HG03558 (cell line): Measurements from ENCODE around the gene CLHC1.
"Not testable (repeated sequence)": the region's sequence is repeated elsewhere in the genome, so short reads cannot be mapped to it uniquely, and the experiment has no call there.

Experiments used
- ATAC-seq: cut with Tn5 transposase; IDR thresholded peaks from one replicate; pipeline ENCODE4 v1.9.1; 2021; ENCODE audit warnings: moderate number of reproducible peaks; ENCODE audit not compliant: unreplicated experiment; ENCODE audit errors: extremely low read depth

The CLHC1 gene

DNA sequence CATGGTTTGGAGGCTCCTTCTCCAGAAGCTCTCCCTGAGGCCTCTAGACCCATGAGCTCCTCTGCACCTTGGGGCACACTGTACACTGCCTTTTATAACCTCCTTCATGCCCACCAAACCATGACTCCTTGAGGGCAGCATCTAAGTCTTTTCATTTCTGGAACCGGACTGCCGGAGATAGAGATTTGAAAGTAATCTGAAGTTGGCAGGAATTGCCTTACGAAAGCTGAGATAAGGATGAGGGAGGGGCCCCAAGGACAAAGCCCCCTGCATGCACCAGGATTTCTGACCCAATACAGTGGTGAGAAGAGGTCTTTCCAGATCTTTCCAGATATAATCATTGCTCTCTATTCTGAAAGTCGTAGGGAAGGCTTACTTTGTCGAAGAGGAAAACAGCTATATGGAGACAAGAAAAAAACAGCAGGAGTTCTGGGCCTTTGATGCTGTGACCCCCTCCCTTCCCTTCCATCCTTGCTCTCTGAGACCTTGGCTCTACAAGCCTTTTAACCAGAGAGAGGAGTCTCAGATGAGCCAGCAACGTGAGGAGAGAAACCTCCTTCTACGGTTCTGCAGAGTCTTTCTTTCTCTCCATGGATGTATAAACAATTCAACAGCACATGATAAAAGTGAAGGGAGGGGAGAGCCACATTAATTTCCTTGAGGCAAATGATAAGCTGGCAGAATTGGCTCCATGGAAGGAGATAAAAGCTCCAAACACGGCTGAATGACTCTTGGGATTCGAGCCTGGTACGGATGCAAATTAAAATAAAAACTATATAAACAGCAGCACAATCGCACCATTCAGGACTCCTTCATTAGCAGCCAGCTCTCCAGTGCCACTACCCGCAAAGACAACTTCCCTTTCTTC lies 93.8 kb downstream of the CLHC1 start:
- ATAC-seq: no peak

DNA sequence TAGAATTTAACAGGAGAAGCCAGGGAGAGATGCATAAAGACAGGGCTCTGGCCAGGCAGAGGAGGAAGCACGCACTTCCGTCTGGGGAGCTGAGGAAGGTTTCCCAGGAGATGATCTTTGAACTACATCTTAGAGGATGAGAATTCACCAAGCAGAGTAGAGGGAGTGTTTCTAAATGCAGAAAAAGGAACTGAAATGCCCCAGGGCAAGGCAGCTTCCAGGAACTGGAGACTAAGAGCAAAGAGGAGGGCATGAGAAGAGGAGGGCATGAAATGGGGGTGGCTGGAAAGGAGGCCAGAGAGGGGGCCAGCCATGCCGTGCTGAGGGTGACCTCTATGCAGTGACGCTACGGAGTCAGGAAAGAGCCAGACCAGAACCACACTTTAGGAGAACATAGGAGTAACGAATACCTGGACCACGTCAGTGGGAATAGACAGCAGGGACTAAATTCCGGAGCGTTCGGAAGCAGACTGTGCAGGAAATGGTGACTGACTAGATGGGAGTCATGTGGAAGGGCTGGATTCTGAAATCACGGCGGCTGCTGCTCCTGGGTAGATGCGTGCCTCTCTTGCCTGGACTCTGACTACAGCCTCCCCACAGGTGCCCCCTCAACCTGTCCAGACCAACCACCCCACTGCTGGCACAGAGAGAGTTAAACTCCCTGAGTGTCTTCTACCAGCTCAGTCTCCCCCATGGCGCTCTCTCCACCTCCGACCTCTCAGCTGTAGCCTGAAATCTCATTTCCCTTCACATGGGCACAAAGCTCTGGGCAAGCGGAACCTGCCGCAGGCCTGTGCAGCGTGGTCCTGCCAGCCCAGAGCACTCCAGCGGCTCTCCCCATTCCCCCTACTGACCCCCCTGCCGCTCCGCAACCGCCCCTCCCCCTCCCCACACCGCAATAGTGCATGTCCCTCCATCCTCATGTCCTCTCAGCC lies 94.8 kb downstream of the CLHC1 start:
- no peak for ATAC-seq

DNA sequence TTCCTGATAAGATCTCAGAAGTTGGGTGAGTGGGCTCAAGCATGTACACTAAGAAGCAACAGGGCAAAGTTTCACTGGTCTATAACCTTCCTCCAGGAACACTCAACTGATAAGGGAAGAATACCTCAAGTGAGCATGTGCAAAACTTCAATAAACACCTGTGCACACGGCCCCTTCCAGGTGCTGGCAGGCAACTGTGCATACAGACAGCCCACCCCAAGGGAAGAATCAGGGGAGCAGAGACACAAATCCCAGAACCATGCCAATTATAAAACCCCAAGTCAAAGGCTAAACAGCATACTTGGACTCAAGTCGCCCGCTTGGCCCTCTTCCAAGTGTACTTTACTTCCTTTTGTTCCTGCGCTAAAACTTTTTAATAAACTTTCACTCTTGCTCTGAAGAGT lies 96.0 kb downstream of the CLHC1 start:
- no peak for ATAC-seq

DNA sequence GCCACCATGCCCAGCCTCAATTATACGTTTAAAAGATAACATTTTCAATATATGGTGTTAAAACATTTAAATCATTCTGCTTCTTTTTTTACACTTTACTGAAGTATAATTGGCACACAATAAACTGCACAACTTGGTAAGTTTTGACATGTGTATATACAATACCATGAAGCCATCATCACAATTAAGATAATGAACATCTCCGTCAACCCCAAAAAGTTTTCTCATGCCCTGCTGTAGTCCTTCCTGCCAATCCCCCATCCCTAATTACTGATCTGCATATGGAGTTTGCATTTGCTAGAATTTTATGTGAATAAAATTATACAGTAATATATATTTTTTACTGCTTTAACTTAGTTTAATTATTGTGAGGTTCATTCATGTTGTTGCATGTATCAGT lies 96.6 kb downstream of the CLHC1 start:
- no peak for ATAC-seq

DNA sequence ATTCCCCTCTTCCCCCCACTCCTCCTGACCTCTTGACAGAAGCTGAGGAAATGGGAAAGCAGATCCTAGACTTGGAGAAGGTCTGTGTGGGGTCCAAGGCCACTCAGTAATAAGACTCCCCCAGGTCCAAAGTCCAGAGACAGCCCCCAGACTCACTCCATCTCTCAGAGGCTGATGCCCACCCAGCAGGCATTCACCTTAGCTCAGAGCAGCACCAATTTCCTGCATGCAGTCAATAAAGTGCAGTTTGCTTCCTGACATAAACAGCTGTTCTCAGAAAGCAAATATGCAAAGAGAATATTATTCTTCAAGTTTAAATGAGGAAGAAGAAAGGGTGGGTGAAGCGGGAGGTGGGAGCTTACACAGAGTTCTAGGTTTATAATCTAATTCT lies 97.8 kb downstream of the CLHC1 start:
- no peak for ATAC-seq

DNA sequence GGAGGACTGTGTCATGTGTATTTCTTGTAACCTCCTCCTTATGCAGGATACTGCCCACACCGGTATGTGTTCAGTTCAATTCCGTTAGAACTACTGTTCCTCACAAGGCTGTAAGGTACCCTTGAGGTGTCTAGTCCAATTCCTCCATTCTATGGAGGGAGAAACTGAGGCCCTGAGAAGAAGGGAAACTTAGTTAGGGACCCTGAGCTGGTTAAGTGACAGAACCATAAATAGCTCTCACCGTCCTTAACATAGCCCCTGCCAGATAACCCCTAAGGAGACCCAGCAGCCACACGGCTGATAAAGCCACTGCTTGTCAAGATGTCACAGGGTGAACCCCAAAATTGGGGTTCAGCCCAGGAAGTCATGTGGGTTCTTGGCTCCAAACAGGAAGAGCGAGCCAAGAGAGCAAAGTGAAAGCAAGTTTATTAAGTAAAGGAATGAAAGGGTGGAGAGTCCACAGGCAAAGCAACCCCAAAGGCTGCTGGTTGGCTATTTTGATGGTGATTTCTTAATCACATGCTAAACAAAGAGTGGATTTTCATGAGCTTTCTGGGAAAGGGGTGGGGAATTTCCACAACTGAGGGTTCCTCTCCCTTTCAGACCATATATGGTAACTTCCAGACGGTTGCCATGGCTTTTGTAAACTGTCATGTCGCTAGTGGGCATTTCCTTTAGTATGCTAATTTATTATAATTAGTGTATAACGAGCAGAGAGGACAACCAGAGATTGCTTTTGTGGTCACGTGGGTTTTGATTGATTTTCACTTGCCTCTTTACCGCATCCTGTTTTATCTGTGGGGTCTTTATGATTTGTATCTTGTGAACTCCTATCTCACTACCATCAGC lies 98.4 kb downstream of the CLHC1 start:
- peak; percentile 77 for ATAC-seq

DNA sequence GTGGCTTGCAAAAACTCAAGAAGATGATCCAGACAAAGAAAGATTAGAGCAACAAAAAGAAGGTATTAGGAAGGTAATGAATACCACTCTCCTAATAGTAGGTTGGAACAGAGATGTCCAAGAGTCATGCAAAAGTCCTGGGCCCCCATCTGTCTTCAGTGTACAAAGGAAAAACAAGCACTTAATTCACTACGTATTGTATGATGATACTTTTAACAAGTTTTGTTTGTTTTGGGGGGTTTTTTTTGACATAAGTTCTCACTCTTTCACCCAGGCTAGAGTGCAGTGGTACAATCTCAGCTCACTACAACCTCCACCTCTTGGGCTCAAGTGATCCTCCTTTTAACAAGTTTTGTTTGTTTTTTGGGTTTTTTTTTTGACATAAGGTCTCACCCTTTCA lies 101.2 kb downstream of the CLHC1 start:
- ATAC-seq: no peak

DNA sequence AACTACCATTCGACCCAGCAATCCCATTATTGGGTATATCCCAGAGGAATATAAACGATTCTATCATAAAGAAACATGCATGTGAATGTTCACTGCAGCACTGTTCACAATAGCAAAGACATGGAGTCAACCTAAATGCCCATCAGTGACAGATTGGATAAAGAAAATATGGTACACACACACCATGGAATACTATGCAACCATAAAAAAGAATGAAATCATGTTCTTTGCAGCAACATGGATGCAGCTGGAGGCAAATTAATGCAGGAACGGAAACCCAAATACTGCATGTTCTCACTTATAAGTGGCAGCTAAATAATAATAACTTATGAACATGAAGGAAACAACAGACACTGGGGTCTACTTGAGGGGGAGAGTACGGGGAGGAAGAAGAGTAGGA lies 105.5 kb downstream of the CLHC1 start:
- not testable (repeated sequence) for ATAC-seq
